HG03064 (cell line): Measurements from ENCODE around the gene NEDD4L.

ENCODE experiments used
- ATAC-seq: cut with Tn5 transposase; IDR thresholded peaks from one replicate; pipeline ENCODE4 v1.9.1; 2021; ENCODE audit warnings: low read depth; ENCODE audit not compliant: unreplicated experiment

Gene NEDD4L

DNA sequence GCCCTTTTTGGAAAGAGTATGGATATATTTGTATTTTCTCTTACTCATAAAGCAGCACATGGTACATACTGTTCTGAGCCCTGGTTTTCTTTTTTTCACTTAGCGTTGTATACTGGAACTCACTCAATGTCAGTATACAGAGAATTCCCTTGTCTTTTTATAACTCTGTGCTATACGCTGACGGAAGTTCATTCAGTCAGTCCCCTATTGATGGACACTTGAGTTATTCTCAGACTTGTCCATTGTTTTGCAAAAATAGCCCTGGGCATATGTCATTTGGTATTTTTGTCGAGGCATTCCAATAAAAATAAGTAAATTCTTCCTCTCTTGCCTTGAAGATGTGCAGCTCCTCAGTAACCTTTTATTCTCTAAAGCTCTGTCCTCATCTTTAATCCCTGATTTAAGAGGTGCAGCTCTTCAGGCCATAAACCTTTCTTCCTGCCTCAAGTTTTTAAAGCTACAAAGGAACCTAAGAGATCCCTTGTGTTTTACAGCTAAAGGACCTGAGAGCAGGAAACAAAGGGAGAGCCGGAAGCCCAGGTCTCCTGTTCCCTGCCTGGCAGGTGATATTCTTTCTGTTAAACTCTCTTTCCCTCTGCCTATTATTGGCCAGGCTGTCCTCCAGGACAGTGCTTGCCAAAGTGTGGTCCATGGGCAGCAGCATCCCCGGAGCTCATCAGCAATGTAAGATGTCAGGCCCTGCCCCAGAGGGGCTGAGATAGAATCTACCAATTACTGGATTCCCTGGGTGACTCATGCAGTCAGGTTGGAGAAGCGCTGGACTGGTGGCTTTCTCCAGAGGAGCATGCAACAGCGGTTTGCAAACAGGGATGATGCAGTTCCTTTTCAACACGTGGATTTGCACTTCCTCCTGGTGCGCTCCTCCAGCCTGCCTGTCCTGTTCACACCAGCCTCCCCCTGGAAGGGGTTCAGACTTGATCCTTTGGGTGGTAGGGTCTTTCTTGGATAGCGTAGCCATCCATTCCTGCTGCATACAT lies 158.0 kb downstream of the NEDD4L start:
- no peak for ATAC-seq

GRCh38 chr18:58204776-58205442 lies 160.9 kb downstream of the NEDD4L start:
- no peak for ATAC-seq

DNA sequence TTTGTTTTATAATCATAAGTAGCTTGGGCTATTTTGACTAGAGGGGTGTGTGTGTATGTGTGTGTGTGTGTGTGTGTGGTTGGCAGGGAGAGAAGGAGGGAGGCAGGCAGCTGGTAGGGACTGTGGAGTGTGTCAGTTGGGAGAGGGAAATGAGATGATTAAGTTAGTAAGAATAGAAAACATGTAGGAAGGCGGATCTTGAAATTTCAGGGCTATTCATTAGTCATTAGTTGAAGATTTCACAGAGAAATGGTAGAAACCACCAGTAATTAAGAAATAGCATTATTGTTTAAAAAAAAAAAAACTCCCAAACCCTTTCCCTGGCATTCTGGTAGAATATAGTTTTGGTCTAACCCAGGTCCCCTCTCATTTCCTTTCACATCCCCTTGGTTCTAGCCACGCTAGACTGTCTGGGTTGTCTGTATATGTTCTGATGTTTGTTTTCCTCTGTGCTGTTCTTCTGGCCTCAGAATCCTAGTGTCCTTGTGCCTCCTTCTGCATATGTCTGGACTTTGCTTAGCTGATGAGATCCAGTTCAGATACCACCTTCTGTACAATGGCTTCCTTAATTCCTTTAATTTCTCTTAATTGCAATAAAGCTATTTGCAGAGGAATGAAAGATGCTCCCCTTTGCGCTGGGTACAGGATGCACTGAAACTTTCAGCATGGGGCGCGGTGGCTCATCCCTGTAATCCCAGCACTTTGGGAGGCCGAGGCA lies 161.6 kb downstream of the NEDD4L start:
- ATAC-seq, result no peak

DNA sequence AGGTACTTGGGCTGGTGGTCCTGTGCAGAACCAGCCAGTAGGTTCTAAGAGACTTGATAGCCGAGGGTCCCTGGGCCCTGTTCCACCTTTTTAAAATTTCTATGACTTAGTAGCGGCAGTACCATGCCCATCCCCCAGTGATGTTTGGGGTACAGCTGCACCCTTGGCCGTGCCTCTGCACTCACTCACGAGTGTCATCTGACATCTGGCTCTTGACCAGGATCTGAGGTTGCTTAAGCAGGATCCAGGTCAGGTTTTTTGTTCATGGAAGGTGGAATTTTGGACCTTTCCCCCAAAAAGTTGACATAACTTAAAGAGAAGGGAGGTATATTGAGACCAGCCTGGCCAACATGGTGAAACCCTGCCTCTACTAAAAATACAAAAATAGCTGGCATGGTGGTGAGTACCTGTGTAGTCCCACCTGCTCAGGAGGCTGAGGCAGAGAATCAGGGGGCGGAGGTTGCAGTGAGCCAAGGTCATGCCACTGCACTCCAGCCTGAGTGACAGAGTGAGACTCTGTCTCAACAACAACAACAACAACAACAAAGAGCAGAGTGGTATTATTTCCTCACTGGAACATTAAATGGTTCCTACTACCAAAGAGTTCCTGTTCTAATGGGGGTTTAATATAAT lies 163.6 kb downstream of the NEDD4L start:
- no peak for ATAC-seq

GRCh38 chr18:58208207-58208932 lies 164.3 kb downstream of the NEDD4L start:
- no peak for ATAC-seq

- ATAC-seq, result no peak
Observed at GRCh38 chr18:58209326-58209725, 165.3 kb downstream of the NEDD4L start.

- no peak for ATAC-seq
Observed at GRCh38 chr18:58211510-58211909, 167.5 kb downstream of the NEDD4L start.

GRCh38 chr18:58212274-58212673 lies 168.2 kb downstream of the NEDD4L start:
- ATAC-seq, result no peak

- ATAC-seq, result no peak
Observed at GRCh38 chr18:58213440-58213839, 169.4 kb downstream of the NEDD4L start.

- no peak for ATAC-seq
Observed at GRCh38 chr18:58215011-58215410, 171.0 kb downstream of the NEDD4L start.

DNA sequence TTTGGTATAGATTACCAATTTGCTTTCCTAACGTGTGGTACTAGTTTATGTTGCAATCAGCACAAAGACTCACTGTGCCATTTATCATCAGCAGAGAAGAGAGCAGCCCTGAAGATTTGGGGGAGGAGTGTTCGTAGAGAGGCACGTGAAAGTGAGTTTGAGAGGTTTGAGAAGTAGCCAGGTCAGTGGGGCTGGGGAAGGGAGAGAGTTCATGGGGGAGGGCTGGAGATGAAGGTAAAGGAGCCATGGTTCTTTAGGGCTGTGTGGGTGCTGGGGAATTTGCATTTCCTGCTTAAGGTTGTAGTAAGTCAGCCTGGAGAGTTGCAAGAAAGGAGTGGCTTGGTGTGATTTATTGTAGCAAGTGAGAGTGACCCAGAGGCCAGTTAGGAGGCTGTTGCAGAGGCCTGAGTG lies 172.1 kb downstream of the NEDD4L start:
- ATAC-seq, result no peak

- ATAC-seq, result no peak
Observed at GRCh38 chr18:58217052-58217451, 173.0 kb downstream of the NEDD4L start.

- no peak for ATAC-seq
Observed at GRCh38 chr18:58218117-58218516, 174.1 kb downstream of the NEDD4L start.

GRCh38 chr18:58221060-58221725 lies 177.2 kb downstream of the NEDD4L start:
- ATAC-seq, result no peak

DNA sequence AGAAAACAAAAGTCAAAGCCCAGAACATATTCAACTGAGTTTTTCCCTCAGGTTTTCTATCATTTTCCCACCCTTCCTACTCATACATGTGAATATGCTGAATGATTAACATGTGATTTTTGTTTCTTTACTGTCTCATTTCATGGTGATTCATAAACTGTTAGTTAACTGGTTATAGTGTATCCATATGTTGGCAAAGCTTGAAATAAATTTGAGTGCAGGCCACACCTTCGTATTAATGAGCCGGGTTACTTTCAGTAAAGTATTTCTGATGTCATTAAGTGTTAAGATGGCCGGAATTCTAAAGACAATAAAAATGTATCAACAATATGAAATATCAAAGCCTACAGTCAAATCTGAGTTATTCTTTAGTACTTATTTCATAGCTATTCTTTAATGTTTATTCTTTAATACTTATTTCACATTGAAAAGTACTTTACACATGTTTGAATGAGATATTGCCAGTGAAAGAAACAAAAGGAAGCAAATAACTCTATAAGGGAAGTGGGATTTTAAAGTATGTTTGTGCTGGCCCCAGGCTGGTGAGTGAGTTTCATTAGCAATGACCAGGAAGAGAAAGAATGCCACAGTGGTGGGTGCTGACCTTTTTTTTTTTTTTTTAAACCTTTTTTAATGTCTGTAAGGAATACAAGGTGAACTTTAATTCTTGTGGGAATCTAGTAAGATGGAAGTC lies 178.6 kb downstream of the NEDD4L start:
- no peak for ATAC-seq

- no peak for ATAC-seq
Observed at GRCh38 chr18:58223717-58224424, 179.8 kb downstream of the NEDD4L start.

DNA sequence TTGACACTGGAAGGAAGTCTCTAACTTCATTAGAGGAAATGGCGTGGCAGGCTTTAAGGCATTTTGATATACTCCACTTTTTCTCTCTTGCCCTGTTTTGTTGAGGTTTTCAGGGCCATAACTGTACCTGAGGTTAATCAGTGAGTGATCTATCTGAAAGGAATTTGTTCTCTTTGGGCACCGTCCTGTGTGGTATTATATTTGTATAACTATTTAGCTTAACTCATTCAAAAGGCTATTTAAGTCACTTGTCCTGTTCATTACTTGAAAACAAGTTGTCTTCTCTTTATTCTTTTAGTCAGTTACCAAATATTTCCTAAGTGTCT lies 180.4 kb downstream of the NEDD4L start:
- ATAC-seq, result no peak

DNA sequence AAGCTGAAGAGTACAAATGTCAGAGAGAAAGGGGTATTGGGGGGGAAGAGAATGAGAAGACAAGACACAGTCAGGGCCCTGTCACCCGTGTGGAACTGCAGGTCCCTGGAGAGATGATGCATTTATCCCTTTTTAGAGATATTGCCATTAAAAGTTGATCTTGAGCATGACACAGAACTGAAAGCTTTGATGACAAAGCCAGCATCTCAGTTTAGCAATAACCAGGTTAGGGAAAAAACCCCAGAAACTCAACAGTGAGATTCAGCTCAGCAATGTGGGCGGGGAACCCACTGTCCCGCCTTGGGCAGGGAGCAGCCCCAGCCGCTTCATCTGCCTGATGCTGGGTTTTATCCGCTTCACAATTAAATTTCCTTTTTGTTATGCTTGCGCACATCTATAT lies 181.1 kb downstream of the NEDD4L start:
- peak; percentile 81 for ATAC-seq
